Activated CD4-positive, alpha-beta T cell treated with anti-CD3 and anti-CD28 coated beads, Interleukin-2, amount 50 U/mL, for 16 hours (primary cell): ENCODE results near the gene STING1.
"Not testable (repeated sequence)": the region's sequence is repeated elsewhere in the genome, so short reads cannot be mapped to it uniquely, and the experiment has no call there.

Source experiments
- DNase-seq: peaks from one replicate; pipeline ENCODE4 v3.0.0-alpha.2; 2020

The STING1 gene

DNA sequence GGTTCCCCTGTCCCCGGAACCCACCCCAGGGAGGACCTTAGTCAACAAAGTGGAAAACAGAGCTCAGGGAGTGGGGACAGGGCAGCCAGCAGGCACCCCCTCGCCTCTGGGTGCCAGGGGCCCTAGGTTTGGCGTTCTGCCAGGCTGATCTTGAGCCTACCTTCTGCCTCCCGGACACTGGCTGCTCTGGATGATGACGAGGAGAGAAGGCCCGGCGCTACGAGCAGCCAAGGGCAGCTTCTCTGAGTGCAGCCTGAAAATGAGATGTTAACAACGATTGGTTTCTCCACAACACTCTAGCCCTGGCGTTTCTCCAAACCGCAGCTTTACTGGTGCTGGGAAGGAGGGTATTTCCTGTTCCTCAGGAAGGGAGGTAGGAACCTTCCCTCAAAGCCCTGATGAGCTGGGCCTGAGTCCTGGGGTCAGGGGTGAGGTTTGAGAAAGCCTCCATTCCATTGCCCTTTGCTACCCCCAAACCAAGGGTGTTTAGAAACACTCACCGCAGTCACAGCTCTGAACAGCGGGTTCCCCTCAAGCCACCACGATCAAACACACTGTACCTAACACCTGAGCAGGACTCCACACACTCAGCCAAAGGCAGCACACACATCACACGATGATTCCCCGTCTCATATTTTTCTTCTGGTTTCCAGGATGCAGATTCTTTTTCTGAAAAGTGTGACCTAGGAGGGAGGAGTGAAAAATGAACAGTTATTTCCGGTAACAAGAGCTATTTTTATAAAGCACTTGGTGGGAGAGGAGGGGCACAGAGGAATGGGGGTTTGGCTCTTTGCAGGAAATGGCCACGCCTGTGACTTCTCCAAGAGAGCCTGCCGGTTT lies at the start of gene STING1:
STING1 (minus strand) TSS at position 709 of the 840 bp plus-strand sequence. CDS start 1,054 bp downstream, outside the sequence.
- peak; percentile 77 for DNase-seq

DNA sequence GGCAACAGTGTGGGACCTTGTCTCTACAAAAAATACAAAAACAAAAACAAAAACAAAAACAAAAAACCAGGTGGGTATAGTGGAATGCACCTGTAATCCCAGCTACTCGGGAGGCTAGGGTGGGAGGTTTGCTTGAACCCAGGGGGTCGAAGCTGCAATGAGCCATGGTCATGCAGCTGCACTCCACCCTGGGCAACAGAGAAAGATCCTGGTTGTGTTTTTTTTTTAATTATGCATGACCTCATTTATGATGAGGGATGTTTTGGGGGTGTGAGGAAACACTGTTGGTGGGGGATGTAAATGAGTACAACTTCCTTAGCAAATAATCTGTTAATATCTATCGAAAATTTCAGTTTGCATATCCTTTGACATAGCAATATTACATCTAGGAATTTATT lies 49.2 kb upstream of the STING1 start:
- DNase-seq = no peak

- DNase-seq = not testable (repeated sequence)
These were observed 47.5 kb upstream of the STING1 start for GRCh38 chr5:139530079-139530478.

DNA sequence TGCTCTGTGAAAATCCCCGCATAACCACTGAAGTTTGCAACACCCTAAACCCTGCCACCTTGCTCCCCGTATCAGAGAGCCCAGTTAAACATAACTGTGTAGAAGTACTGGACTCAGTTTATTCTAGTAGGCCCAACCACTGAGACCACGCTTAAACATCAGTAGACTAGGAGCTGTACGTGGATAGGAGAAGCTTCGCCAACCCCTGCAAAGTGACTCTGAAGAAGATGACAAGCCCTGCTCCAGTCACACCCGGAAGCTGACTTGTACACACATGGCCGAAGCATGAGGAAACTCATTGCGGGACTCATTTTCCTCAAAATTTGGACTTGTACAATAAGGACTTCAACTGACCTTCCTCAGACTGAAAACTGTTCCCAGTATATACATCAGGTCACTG lies 46.1 kb upstream of the STING1 start:
- DNase-seq = not testable (repeated sequence)

- DNase-seq = not testable (repeated sequence)
These were observed 45.4 kb upstream of the STING1 start for GRCh38 chr5:139527896-139528467.

- DNase-seq = not testable (repeated sequence)
These were observed 44.5 kb upstream of the STING1 start for GRCh38 chr5:139527090-139527470.

GRCh38 chr5:139526309-139527089 lies 43.9 kb upstream of the STING1 start:
- not testable (repeated sequence) for DNase-seq

DNA sequence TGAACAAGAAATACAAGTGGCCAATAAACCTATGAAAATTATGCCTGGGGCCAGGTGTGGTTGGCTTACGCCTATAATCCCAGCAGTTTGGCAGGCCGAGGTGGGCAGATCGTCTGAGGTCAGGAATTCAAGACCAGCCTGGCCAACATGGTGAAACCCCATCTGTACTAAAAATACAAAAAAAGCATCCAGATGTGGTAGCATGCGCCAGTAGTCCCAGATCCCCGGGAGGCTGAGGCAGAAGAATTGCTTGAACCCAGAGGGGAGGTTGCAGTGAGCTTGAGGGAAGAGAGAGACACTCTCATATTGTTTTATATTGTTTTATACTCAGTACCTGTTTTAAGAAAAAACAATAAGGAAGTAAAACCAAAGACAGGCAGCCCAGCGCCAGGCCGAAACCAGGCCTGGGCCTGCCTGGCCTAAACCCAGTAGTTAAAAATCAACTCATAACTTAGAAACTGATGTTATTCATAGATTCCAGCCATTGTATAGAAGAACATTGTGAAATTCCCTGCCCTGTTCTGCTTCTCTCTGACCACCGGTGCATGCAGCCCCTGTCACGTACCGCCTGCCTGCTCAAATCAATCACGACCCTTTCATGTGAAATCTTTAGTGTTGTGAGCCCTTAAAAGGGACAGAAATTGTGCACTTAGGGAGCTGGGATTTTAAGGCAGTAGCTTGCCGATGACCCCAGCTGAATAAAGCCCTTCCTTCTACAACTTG lies 43.2 kb upstream of the STING1 start:
- not testable (repeated sequence) for DNase-seq

DNA sequence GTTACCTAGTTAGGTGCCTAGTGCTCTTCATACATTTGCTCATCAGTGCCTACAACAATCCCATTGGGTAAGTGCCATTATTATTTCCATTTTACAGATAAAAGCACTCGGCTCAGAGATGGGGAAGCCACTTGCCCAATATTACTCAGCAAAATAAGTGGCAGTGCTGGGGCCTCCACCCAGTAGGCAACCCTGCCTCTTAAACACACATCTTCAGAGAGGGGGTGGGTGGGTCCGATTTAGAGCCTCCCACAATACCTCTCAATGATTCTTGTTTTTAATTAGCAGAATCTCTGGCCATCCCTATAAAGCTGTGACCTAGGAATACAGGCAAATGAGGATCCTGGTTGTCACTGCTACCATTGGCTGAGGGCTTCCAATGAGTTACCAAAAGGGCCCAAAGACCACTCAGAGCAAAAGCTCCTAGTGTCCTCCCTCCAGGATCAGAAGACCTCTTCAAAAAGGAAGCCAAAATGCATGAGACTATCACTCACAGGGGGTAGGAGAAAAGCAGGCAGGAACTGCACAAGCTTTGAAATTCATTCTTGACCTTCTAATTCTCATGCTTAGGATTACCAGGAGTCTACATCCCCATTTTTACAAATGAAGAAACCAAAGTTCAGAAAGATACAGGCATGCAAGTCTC lies 42.5 kb upstream of the STING1 start:
- DNase-seq = no peak

- no peak for DNase-seq
These were observed 41.9 kb upstream of the STING1 start for GRCh38 chr5:139524446-139524845.

- no peak for DNase-seq
These were observed 41.3 kb upstream of the STING1 start for GRCh38 chr5:139523635-139524445.

DNA sequence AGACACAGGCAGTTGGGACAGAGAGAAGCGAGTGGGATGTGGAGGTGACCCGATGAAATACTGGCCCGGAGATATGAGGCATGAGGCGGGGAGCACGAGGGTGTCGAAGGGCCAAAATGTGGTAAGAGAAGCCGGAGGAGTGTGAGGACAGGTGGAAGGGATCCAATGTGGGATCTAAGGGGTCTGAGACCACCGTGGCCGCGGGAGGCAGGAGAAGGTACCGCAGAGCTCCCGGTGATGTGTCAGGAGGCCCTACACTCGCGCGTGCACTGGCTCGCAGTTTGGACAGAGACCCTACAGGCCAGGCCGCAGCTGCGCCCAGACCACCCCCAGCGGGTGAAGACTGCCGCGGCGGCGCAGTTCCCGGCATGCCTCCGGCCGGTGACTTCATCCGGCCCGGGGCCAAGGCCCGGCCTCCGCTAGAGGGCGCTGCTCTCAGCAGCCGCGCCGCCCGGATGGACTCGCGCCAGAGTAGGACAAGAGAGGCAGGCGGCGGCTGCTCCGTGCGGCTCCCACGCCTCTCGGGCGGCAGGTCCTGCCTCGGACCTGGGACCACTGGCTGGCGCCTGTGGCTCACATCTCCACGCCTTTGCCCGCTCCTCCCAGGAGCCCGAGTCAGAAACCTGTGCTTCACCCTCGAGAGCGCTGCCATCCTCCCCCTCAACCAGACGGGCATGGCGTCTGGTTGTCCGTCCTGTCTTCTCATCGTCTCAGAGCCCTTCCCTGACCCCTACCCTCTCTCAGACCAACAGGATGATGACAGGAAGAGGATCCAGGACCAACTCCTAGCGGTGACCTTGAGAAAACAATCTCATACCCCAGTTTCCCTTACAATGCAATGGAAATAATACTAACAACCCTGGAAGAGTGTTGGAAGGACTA lies 35.4 kb upstream of the STING1 start:
- DNase-seq = peak; percentile 92

DNA sequence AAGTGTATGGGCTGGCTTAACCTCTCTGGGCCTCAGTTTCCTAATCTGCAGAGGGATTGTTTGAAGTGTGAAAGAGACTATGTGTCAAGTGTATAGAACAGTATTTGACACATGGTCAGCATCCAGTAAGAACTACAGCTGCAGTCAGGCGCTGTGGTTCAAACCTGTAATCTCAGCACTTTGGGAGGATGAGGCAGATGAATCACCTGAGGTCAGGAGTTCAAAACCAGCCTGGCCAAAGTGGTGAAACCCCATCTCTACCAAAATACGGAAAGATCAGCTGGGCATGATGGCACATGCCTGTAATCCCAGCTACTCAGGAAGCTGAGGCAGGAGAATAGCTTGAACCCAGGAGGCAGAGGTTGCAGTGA lies 31.9 kb upstream of the STING1 start:
- DNase-seq = peak; percentile 68

GRCh38 chr5:139513852-139514485 lies 31.4 kb upstream of the STING1 start:
- DNase-seq = no peak

GRCh38 chr5:139513434-139513833 lies 30.9 kb upstream of the STING1 start:
- peak; percentile 82 for DNase-seq

DNA sequence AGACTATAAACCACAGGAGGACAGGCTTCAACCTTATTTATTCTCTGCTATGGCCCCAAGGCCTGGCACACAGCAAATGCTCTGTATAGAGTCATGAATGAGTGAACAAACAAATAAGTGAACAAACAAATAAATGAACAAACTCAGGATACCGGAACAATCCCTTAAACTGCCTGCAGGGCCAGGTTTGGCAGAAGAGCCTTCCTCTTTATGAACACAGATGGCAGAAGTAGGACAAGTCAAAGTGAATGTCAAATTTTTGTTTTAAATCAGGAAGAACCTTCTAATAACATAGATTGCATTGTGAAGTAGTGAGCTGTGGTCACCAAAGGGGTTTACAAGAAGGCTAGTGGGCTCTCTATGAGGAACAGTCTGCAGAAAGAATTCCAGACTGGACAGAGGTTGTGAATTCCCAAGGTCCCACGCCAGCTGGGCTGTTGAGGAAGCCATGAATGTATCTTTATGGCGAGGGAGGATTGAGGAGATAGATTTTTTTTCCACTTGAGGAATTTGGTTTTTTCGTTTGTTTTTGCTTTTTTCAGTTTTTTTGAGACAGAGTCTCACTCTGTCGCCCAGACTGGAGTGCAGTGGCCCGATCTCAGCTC lies 30.3 kb upstream of the STING1 start:
- no peak for DNase-seq

DNA sequence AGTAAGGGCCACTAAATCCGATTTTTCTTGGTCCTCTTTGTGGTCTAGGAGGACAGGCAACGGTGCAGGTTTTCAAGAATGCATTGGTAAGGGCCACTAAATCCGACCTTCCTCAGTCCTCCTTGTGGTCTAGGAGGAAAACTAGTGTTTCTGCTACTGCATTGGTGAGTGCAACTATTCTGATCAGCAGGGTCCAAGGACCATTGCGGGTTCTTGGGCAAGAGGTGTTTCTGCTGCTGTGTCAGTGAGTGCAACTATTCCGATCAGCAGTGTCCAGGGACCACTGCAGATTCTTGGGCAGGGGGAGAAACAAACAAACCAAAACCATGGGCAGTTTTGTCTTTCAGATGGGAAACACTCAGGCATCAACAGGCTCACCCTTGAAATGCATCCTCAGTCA lies 22.2 kb upstream of the STING1 start:
- not testable (repeated sequence) for DNase-seq

GRCh38 chr5:139503879-139504278 lies 21.3 kb upstream of the STING1 start:
- not testable (repeated sequence) for DNase-seq

- DNase-seq = not testable (repeated sequence)
These were observed 20.7 kb upstream of the STING1 start for GRCh38 chr5:139503036-139503817.
